ENCODE measurements around the gene ADM2. TPM values are rescaled to one million over a fixed set of nuclear protein-coding genes. Genes with fewer than 3 reads are reported as not detected.
A peak's percentile ranks its signal among the peaks of the same experiment; 100 is the strongest.

ADM2 gene
- total and polyA plus RNA-seq, 2 of the 13 experiments (the other 11 are each of a cell fraction or from before 2014, with no cell fraction given), result 1.2 to 3.0 TPM

DNA sequence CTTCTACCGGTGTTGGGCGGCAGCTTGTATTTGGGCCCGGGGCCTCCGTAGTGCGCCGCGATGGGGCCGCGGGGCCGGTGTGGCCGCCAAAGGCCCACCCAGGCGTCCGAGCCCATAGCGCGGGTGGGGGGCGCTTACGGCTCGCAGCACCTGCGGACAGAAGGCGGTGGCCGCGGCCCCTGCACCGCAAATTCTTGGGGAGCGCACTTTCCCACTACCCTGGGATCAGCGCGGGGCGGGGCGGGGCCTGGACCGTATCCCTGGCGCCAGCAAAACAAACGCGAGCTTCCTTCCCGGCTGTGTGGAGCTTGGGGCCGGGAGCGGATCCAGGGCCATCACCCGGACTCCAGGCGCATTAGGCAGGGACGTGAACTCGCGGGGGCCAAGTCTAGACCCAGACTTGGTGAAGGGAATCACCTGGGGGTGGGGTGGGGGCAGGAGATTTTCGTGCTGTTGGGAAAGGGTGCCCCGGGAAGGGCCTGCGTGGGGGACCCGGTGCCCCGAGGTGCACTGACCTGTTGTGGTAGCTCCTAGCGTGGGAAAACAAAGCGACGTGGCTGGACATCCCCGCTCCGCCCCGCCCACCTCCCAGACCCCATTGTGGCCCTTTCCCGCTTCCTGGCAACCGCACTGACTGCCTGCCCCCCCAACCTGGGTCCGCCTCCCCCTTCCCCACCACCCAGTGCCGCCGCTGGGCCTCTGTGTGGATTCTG lies 50.8 kb downstream of the ADM2 start (continued):
- TF ChIP-seq KLF6 (CRISPR knock-in tag; IDR thresholded peaks at IDR 0.05), result no peak
- no peak for TF ChIP-seq ADNP (CRISPR knock-in tag; IDR thresholded peaks at IDR 0.05)
- TF ChIP-seq, protein P1, sequence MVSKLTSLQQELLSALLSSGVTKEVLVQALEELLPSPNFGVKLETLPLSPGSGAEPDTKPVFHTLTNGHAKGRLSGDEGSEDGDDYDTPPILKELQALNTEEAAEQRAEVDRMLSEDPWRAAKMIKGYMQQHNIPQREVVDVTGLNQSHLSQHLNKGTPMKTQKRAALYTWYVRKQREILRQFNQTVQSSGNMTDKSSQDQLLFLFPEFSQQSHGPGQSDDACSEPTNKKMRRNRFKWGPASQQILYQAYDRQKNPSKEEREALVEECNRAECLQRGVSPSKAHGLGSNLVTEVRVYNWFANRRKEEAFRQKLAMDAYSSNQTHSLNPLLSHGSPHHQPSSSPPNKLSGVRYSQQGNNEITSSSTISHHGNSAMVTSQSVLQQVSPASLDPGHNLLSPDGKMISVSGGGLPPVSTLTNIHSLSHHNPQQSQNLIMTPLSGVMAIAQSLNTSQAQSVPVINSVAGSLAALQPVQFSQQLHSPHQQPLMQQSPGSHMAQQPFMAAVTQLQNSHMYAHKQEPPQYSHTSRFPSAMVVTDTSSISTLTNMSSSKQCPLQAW (CRISPR knock-in tag; IDR thresholded peaks at IDR 0.05), result 0 out of 2 replicates have a peak, but pooled peaks have one; percentile 22
- TF ChIP-seq, protein P2, sequence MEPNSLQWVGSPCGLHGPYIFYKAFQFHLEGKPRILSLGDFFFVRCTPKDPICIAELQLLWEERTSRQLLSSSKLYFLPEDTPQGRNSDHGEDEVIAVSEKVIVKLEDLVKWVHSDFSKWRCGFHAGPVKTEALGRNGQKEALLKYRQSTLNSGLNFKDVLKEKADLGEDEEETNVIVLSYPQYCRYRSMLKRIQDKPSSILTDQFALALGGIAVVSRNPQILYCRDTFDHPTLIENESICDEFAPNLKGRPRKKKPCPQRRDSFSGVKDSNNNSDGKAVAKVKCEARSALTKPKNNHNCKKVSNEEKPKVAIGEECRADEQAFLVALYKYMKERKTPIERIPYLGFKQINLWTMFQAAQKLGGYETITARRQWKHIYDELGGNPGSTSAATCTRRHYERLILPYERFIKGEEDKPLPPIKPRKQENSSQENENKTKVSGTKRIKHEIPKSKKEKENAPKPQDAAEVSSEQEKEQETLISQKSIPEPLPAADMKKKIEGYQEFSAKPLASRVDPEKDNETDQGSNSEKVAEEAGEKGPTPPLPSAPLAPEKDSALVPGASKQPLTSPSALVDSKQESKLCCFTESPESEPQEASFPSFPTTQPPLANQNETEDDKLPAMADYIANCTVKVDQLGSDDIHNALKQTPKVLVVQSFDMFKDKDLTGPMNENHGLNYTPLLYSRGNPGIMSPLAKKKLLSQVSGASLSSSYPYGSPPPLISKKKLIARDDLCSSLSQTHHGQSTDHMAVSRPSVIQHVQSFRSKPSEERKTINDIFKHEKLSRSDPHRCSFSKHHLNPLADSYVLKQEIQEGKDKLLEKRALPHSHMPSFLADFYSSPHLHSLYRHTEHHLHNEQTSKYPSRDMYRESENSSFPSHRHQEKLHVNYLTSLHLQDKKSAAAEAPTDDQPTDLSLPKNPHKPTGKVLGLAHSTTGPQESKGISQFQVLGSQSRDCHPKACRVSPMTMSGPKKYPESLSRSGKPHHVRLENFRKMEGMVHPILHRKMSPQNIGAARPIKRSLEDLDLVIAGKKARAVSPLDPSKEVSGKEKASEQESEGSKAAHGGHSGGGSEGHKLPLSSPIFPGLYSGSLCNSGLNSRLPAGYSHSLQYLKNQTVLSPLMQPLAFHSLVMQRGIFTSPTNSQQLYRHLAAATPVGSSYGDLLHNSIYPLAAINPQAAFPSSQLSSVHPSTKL (CRISPR knock-in tag; IDR thresholded peaks at IDR 0.05), result no peak
- TF ChIP-seq ZNF224 (CRISPR knock-in tag; IDR thresholded peaks at IDR 0.05), result no peak
- TF ChIP-seq, protein P3, sequence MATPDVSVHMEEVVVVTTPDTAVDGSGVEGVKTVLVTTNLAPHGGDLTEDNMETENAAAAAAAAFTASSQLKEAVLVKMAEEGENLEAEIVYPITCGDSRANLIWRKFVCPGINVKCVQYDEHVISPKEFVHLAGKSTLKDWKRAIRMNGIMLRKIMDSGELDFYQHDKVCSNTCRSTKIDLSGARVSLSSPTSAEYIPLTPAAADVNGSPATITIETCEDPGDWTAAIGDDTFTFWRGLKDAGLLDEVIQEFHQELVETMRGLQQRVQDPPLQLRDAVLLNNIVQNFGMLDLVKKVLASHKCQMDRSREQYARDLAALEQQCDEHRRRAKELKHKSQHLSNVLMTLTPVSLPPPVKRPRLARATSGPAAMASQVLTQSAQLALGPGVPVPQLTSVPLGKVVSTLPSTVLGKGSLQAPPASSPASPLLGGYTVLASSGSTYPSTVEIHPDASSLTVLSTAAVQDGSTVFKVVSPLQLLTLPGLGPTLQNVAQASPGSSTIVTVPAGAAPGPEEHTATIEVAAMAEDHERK (CRISPR knock-in tag; IDR thresholded peaks at IDR 0.05; ENCODE audit: low read depth), result no peak
- no peak for TF ChIP-seq MAZ (IDR thresholded peaks at IDR 0.05; ENCODE audit: borderline replicate concordance, low read depth, low read length)
- TF ChIP-seq MAZ (CRISPR knock-in tag; IDR thresholded peaks at IDR 0.05; ENCODE audit: low read depth), result no peak
- TF ChIP-seq ZNF83 (CRISPR knock-in tag; IDR thresholded peaks at IDR 0.05; ENCODE audit: borderline replicate concordance), result no peak
- no peak for TF ChIP-seq SPEN (CRISPR knock-in tag; IDR thresholded peaks at IDR 0.05; ENCODE audit: low read depth)
- TF ChIP-seq ZBTB7B (CRISPR knock-in tag; IDR thresholded peaks at IDR 0.05), result no peak
- TF ChIP-seq, protein P4, sequence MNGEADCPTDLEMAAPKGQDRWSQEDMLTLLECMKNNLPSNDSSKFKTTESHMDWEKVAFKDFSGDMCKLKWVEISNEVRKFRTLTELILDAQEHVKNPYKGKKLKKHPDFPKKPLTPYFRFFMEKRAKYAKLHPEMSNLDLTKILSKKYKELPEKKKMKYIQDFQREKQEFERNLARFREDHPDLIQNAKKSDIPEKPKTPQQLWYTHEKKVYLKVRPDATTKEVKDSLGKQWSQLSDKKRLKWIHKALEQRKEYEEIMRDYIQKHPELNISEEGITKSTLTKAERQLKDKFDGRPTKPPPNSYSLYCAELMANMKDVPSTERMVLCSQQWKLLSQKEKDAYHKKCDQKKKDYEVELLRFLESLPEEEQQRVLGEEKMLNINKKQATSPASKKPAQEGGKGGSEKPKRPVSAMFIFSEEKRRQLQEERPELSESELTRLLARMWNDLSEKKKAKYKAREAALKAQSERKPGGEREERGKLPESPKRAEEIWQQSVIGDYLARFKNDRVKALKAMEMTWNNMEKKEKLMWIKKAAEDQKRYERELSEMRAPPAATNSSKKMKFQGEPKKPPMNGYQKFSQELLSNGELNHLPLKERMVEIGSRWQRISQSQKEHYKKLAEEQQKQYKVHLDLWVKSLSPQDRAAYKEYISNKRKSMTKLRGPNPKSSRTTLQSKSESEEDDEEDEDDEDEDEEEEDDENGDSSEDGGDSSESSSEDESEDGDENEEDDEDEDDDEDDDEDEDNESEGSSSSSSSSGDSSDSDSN (CRISPR knock-in tag; IDR thresholded peaks at IDR 0.05), result peak; percentile 71
- TF ChIP-seq HOXA9 (CRISPR knock-in tag; IDR thresholded peaks at IDR 0.05; ENCODE audit: borderline replicate concordance), result no peak
- no peak for TF ChIP-seq CAMTA2 (CRISPR knock-in tag; IDR thresholded peaks at IDR 0.05; ENCODE audit: borderline replicate concordance)
- no peak for TF ChIP-seq NFE2L1 (CRISPR knock-in tag; IDR thresholded peaks at IDR 0.05; ENCODE audit: borderline replicate concordance)
- no peak for TF ChIP-seq JARID2 (CRISPR knock-in tag; IDR thresholded peaks at IDR 0.05; ENCODE audit: insufficient replicate concordance)
- TF ChIP-seq, protein P5, sequence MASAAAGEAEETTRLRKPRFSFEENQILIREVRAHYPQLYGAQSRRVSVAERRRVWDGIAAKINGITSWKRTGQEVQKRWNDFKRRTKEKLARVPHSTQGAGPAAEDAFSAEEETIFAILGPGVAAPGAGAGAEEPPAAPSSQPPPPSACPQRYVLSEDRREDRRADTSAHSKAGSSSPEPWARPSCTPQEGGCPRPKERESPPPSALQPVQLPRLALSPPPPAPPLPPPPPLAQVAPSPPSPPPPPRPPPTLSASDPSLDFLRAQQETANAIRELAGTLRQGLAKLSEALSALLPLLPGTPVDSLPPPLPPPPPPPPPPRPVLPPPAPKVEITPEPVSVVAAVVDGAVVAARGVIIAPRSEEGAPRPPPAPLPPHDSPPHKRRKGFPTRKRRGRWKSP (CRISPR knock-in tag; IDR thresholded peaks at IDR 0.05), result 0 out of 2 replicates have a peak, but pooled peaks have one; percentile 50
- no peak for TF ChIP-seq NFE2 (CRISPR knock-in tag; IDR thresholded peaks at IDR 0.05)
- no peak for TF ChIP-seq ZNF530 (CRISPR knock-in tag; IDR thresholded peaks at IDR 0.05; ENCODE audit: low read depth)

Data from HepG2 (cell line).